Measurements from ENCODE around the gene FSTL4.

GRCh38 chr5:133467335-133467779 is 145.0 kb downstream of the FSTL4 start:
- no peak for TF ChIP-seq POLR2A (IDR thresholded peaks at IDR 0.05)
- TF ChIP-seq, protein P1, sequence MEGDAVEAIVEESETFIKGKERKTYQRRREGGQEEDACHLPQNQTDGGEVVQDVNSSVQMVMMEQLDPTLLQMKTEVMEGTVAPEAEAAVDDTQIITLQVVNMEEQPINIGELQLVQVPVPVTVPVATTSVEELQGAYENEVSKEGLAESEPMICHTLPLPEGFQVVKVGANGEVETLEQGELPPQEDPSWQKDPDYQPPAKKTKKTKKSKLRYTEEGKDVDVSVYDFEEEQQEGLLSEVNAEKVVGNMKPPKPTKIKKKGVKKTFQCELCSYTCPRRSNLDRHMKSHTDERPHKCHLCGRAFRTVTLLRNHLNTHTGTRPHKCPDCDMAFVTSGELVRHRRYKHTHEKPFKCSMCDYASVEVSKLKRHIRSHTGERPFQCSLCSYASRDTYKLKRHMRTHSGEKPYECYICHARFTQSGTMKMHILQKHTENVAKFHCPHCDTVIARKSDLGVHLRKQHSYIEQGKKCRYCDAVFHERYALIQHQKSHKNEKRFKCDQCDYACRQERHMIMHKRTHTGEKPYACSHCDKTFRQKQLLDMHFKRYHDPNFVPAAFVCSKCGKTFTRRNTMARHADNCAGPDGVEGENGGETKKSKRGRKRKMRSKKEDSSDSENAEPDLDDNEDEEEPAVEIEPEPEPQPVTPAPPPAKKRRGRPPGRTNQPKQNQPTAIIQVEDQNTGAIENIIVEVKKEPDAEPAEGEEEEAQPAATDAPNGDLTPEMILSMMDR (IDR thresholded peaks at IDR 0.05) = no peak

All from transverse colon (tissue), 3 donors.